HepG2 (cell line): ENCODE data around the gene CHST11. TPM values are rescaled to one million over a fixed set of nuclear protein-coding genes. Genes with fewer than 3 reads are reported as not detected.

Experiments
- ATAC-seq: fragments of 200-7000 bp; cut with Tn5 transposase; 3 replicates; pipeline ENCODE4 v1.9.1; 2020; ENCODE audit warnings: mild to moderate bottlenecking, moderate library complexity
- BruUV-seq: library from RNA; stranded (reverse); fragments of 400-500 nt; replicated peaks from 2 replicates; lab custom pipeline; 2021; lab: Mats Ljungman, UMichigan
- CTCF ChIA-PET: fragments of 300-600 bp; formaldehyde crosslinking; extraction: SDS; loops from one replicate; lab custom pipeline; 2021; ENCODE audit warnings: low total read pairs, inconsistent platforms, low intra/inter-chr PET ratio; lab: Yijun Ruan, JAX
- POLR2A ChIA-PET: fragments of 350-600 bp; sonication (Branson Sonifier 250); formaldehyde crosslinking; loops from one replicate; lab custom pipeline; 2020; ENCODE audit warnings: antibody characterized with exemption, inconsistent platforms; lab: Yijun Ruan, JAX
- DNase-seq: peaks from one replicate; pipeline ENCODE4 v3.0.0-alpha.2; 2015; ENCODE audit warnings: low spot score
- FAIRE-seq: peaks from 3 replicates; lab custom pipeline; 2011; peaks lifted over from hg19 to GRCh38; lab: Jason Lieb, UNC
- H2AFZ ChIP-seq: one replicate; pipeline ENCODE4 v1.6.1; 2011; ENCODE audit warnings: low read length, inconsistent platforms
- H3K27ac ChIP-seq: fragments of 300-600 bp; 3 replicates; pipeline ENCODE4 v1.8.0; 2011; ENCODE audit warnings: mixed run types, mild to moderate bottlenecking, mixed read lengths, low read length, inconsistent platforms; ENCODE audit not compliant: insufficient read depth; ENCODE audit errors: extremely low read length
- H3K27me3 ChIP-seq, 2 experiments: fragments of 200-600 bp in 1 of 2; 2 replicates in 1 of 2; 3 replicates in 1 of 2; pipeline versions ENCODE4 v1.6.0 to v1.8.0; 2011; ENCODE audit warnings: low read length in 2 of 2, mild to moderate bottlenecking in 2 of 2, moderate library complexity in 2 of 2, inconsistent platforms in 1 of 2; ENCODE audit not compliant: insufficient read depth in 2 of 2, control insufficient read depth in 1 of 2
- H3K36me3 ChIP-seq, 2 experiments: fragments of 200-600 bp in 1 of 2; replicated peaks in 1 of 2; 2 replicates in 1 of 2; 3 replicates in 1 of 2; pipeline versions ENCODE4 v1.5.1 to v1.8.0; 2011; ENCODE audit warnings: low read length in 2 of 2, inconsistent platforms in 1 of 2; ENCODE audit not compliant: insufficient read depth in 2 of 2, control insufficient read depth in 1 of 2
- H3K4me1 ChIP-seq: 2 replicates; pipeline ENCODE4 v1.5.1; 2012; ENCODE audit warnings: low read length, inconsistent platforms; ENCODE audit not compliant: insufficient read depth
- H3K4me2 ChIP-seq: 2 replicates; pipeline ENCODE4 v1.6.0; 2011; ENCODE audit warnings: low read depth, low read length, inconsistent platforms
- H3K4me3 ChIP-seq, 3 experiments: fragments of 200-600 bp in 1 of 3; sonication (generic), shearing (Covaris generic) in 1 of 3; replicated peaks in 1 of 3; 2 replicates each; pipeline ENCODE4 v1.5.1; 2011 to 2016; ENCODE audit warnings: low read length in 3 of 3, inconsistent platforms in 2 of 3, low read depth in 2 of 3, mild to moderate bottlenecking in 2 of 3, control low read depth in 1 of 3, mixed read lengths in 1 of 3; ENCODE audit not compliant: insufficient read depth in 1 of 3
- H3K79me2 ChIP-seq: one replicate; pipeline ENCODE4 v1.6.1; 2011; ENCODE audit warnings: low read length, inconsistent platforms; ENCODE audit not compliant: insufficient read depth
- H3K9ac ChIP-seq: 2 replicates; pipeline ENCODE4 v1.6.0; 2011; ENCODE audit warnings: mild to moderate bottlenecking, low read depth, low read length, inconsistent platforms; ENCODE audit not compliant: insufficient read depth
- H3K9me3 ChIP-seq: 2 replicates; pipeline ENCODE4 v1.5.1; 2012; ENCODE audit warnings: mild to moderate bottlenecking, low read length
- H4K20me1 ChIP-seq: 2 replicates; pipeline ENCODE4 v1.6.0; 2011; ENCODE audit warnings: inconsistent platforms, mild to moderate bottlenecking, low read length, moderate library complexity; ENCODE audit not compliant: insufficient read depth
- CREB3 ChIP-seq: sonication (generic); formaldehyde crosslinking; IDR thresholded peaks from 2 replicates; pipeline ENCODE4 v1.5.0; 2020; ENCODE audit warnings: missing genetic modification reagents
- FLYWCH1 ChIP-seq: sonication (generic); formaldehyde crosslinking; IDR thresholded peaks from 2 replicates; pipeline ENCODE4 v1.8.1; 2023; ENCODE audit warnings: mild to moderate bottlenecking, missing genetic modification reagents
- KLF12 ChIP-seq: sonication (generic); formaldehyde crosslinking; IDR thresholded peaks from 2 replicates; pipeline ENCODE4 v1.4.0; 2020; ENCODE audit warnings: missing genetic modification reagents, borderline replicate concordance
- PCBP1 ChIP-seq: fragments of 200-400 bp; formaldehyde crosslinking; IDR thresholded peaks from 2 replicates; pipeline ENCODE4 v1.6.1; 2017; ENCODE audit warnings: mild to moderate bottlenecking, low read depth, low read length, borderline replicate concordance
- SAFB2 ChIP-seq: sonication (generic); formaldehyde crosslinking; IDR thresholded peaks from 2 replicates; pipeline ENCODE4 v1.5.1; 2020; ENCODE audit warnings: missing genetic modification reagents, low read depth, mild to moderate bottlenecking, borderline replicate concordance
- SETDB1 ChIP-seq: sonication (generic); formaldehyde crosslinking; IDR thresholded peaks from 2 replicates; pipeline ENCODE4 v1.5.1; 2020; ENCODE audit warnings: missing genetic modification reagents, mild to moderate bottlenecking, borderline replicate concordance
- SNAI1 ChIP-seq: sonication (generic); formaldehyde crosslinking; IDR thresholded peaks from 2 replicates; pipeline ENCODE4 v1.5.0; 2020; ENCODE audit warnings: mild to moderate bottlenecking, missing genetic modification reagents, borderline replicate concordance
- TP53 ChIP-seq: sonication (generic); formaldehyde crosslinking; conservative IDR thresholded peaks from 2 replicates; pipeline ENCODE4 v1.4.0; 2020; ENCODE audit warnings: missing genetic modification reagents
- USF2 ChIP-seq, 2 experiments: sonication (generic) in 1 of 2; formaldehyde crosslinking in 1 of 2; IDR thresholded peaks; 2 replicates each; pipeline versions ENCODE4 v1.5.1 to v1.6.1; 2011 to 2020; ENCODE audit warnings: borderline replicate concordance in 1 of 2, low read depth in 1 of 2, low read length in 1 of 2, mild to moderate bottlenecking in 1 of 2, missing genetic modification reagents in 1 of 2, moderate library complexity in 1 of 2
- WGBS: methylation state at CpG from one replicate; pipeline ENCODE4 v1.1.6; 2017; ENCODE audit warnings: low lambda C conversion rate; 5-methylcytosine and 5-hydroxymethylcytosine counted together
- in situ Hi-C: cut with HindIII; loops from 2 replicates; pipeline ENCODE4 v1.10.0; 2017; ENCODE audit warnings: low pct_unique_long_range_greater_than_20kb; ENCODE audit not compliant: extremely low pct_ligation_motif_present
- intact Hi-C: fragments of 100-400 bp; cut with micrococcal nuclease; formaldehyde crosslinking; loops from one replicate; pipeline ENCODE4 v1.10.0; 2022; ENCODE audit not compliant: unreplicated experiment
- polyA plus RNA-seq, 8 experiments: library from polyadenylated mRNA; depleted of rRNA in 3 of 8; stranded (reverse) in 7 of 8; unstranded in 1 of 8; fragments of >200 nt; fragmentation: Illumina TruSeq in 4 of 8; extraction: Trizol in 4 of 8; gene quantifications; 2 replicates each; pipeline versions ENCODE4 v1.2.1 to v1.2.3, GENCODE V29; 2011 to 2016; ENCODE audit warnings: low read depth in 4 of 8, missing spikeins in 1 of 8, mixed read lengths in 1 of 8; ENCODE audit not compliant: insufficient read depth in 1 of 8
- total RNA-seq, 5 experiments: library from RNA; depleted of rRNA; stranded (reverse); fragments of >200 nt; fragmentation: Illumina TruSeq; extraction: Trizol; gene quantifications; 2 replicates each; pipeline ENCODE4 v1.2.3, GENCODE V29; 2016; ENCODE audit warnings: low read depth in 1 of 5
- TF ChIP-seq, protein P1 (sequence below): sonication (generic); formaldehyde crosslinking; IDR thresholded peaks from 2 replicates; pipeline ENCODE4 v1.4.0; 2020; ENCODE audit warnings: missing genetic modification reagents, low read depth, mild to moderate bottlenecking, borderline replicate concordance
- TF ChIP-seq, protein P2 (sequence below): fragments of 450-650 bp; IDR thresholded peaks from 2 replicates; pipeline ENCODE4 v1.6.1; 2017
- TF ChIP-seq, protein P3 (sequence below): sonication (generic); formaldehyde crosslinking; conservative IDR thresholded peaks from 2 replicates; pipeline ENCODE4 v1.4.0; 2020; ENCODE audit warnings: missing genetic modification reagents
- TF ChIP-seq, protein P4 (sequence below): sonication (generic); formaldehyde crosslinking; conservative IDR thresholded peaks from 2 replicates; pipeline ENCODE4 v1.8.0; 2022; ENCODE audit warnings: missing genetic modification reagents

The CHST11 gene
- total and polyA plus RNA-seq, 2 of the 13 experiments (the other 11 are each of a cell fraction or from before 2014, with no cell fraction given): 0.15 TPM; not detected in 1

GRCh38 chr12:104576980-104577580 is 120.3 kb downstream of the CHST11 start:
- H3K9me3 ChIP-seq: no peaks in the 10 kb centered on the region
- in situ Hi-C loops (no loop called here), intact Hi-C loops (no loop called here)
- H4K20me1 ChIP-seq: no peaks in the 10 kb centered on the region
- H3K27ac ChIP-seq: no peak overlapping the region
- no peak overlapping the region for H3K4me3 ChIP-seq
- 28% methylated on average over 6 of the region's 6 CpGs for WGBS
- ChIA-PET POLR2A (no interaction called here), CTCF (no interaction called here)
- no TSS peak for BruUV-seq
- ATAC-seq: no peak
- no peaks in the 10 kb centered on the region for H3K4me1 ChIP-seq
- DNase-seq: no peak
- no peaks in the 10 kb centered on the region for H3K36me3 ChIP-seq
- no peak overlapping the region for H3K4me2 ChIP-seq
- H3K79me2 ChIP-seq: no peaks in the 10 kb centered on the region
- H3K9ac ChIP-seq: no peak overlapping the region
- no peak overlapping the region for H2AFZ ChIP-seq
- H3K27me3 ChIP-seq: peaks cover 1 to 22% of the 10 kb centered on the region in 2 experiments; a peak in 2 of 5 replicates
- FAIRE-seq: no peak
- TF ChIP-seq TP53 (CRISPR knock-in tag): no peak
- TF ChIP-seq, protein P1, sequence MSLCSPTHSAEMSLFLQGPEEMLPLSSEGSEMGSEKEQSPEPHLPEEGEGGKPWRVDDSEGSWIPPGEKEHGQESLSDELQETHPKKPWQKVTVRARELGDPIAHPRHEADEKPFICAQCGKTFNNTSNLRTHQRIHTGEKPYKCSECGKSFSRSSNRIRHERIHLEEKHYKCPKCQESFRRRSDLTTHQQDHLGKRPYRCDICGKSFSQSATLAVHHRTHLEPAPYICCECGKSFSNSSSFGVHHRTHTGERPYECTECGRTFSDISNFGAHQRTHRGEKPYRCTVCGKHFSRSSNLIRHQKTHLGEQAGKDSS (CRISPR knock-in tag): no peak
- no peak for TF ChIP-seq KLF12 (CRISPR knock-in tag)
- TF ChIP-seq SETDB1: no peak
- TF ChIP-seq, protein P2, sequence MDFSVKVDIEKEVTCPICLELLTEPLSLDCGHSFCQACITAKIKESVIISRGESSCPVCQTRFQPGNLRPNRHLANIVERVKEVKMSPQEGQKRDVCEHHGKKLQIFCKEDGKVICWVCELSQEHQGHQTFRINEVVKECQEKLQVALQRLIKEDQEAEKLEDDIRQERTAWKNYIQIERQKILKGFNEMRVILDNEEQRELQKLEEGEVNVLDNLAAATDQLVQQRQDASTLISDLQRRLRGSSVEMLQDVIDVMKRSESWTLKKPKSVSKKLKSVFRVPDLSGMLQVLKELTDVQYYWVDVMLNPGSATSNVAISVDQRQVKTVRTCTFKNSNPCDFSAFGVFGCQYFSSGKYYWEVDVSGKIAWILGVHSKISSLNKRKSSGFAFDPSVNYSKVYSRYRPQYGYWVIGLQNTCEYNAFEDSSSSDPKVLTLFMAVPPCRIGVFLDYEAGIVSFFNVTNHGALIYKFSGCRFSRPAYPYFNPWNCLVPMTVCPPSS: no peak
- TF ChIP-seq, protein P3, sequence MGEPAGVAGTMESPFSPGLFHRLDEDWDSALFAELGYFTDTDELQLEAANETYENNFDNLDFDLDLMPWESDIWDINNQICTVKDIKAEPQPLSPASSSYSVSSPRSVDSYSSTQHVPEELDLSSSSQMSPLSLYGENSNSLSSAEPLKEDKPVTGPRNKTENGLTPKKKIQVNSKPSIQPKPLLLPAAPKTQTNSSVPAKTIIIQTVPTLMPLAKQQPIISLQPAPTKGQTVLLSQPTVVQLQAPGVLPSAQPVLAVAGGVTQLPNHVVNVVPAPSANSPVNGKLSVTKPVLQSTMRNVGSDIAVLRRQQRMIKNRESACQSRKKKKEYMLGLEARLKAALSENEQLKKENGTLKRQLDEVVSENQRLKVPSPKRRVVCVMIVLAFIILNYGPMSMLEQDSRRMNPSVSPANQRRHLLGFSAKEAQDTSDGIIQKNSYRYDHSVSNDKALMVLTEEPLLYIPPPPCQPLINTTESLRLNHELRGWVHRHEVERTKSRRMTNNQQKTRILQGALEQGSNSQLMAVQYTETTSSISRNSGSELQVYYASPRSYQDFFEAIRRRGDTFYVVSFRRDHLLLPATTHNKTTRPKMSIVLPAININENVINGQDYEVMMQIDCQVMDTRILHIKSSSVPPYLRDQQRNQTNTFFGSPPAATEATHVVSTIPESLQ (CRISPR knock-in tag): no peak
- TF ChIP-seq FLYWCH1: no peak
- TF ChIP-seq CREB3 (CRISPR knock-in tag): no peak
- TF ChIP-seq, protein P4, sequence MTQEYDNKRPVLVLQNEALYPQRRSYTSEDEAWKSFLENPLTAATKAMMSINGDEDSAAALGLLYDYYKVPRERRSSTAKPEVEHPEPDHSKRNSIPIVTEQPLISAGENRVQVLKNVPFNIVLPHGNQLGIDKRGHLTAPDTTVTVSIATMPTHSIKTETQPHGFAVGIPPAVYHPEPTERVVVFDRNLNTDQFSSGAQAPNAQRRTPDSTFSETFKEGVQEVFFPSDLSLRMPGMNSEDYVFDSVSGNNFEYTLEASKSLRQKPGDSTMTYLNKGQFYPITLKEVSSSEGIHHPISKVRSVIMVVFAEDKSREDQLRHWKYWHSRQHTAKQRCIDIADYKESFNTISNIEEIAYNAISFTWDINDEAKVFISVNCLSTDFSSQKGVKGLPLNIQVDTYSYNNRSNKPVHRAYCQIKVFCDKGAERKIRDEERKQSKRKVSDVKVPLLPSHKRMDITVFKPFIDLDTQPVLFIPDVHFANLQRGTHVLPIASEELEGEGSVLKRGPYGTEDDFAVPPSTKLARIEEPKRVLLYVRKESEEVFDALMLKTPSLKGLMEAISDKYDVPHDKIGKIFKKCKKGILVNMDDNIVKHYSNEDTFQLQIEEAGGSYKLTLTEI (CRISPR knock-in tag): no peak
- TF ChIP-seq SNAI1: no peak
- TF ChIP-seq PCBP1: no peak
- TF ChIP-seq SAFB2 (CRISPR knock-in tag): no peak
- TF ChIP-seq USF2 (IDR thresholded peaks at IDR 0.05; ENCODE audit: low read depth, low read length): no peak
- TF ChIP-seq USF2 (CRISPR knock-in tag; IDR thresholded peaks at IDR 0.05; ENCODE audit: borderline replicate concordance): no peak
